ENCODE data around the gene ASTN2.
A peak's percentile ranks its signal among the peaks of the same experiment; 100 is the strongest.

Gene ASTN2

DNA sequence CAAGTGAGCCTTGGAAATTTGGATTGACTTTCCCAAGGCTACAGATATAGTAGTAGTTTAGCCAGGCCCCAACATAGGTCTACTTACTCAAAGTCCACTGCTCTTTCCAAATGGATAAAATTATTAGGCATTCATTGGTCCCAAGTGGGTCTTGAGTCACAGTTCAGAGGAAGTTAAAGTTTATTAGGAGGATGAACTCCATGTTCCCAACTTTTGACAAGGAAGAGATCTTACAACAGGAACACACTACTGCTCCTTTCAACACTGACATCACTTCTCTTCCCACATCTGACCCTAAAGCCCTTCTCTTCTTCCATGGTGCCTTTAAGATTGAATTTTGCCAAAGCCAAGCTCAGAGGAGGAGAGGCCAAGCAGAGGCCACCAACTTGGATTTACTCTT is 962.2 kb downstream of the ASTN2 start:
- Histone ChIP-seq H2BK120ac (ENCODE audit: low read depth, low read length) (no peak overlapping the region), H2AFZ (ENCODE audit: low read length) (no peak overlapping the region), H3K36me3 (replicated peaks in 1 of 2; ENCODE audit: control insufficient read depth in 2 of 2, insufficient read depth in 2 of 2, low read length in 2 of 2) (no peaks in the 10 kb centered on the region), H3K9me3 (replicated peaks in 1 of 2; ENCODE audit: control insufficient read depth in 2 of 2, insufficient read depth in 1 of 2, low read depth in 1 of 2, low read length in 2 of 2) (peaks cover 0 to 10% of the 10 kb centered on the region in 2 donors), H3K4me1 (ENCODE audit: control insufficient read depth in 2 of 2, insufficient read depth in 1 of 2, low read depth in 1 of 2, low read length in 2 of 2) (peaks cover 2 to 9% of the 10 kb centered on the region in 2 donors), H3K14ac (ENCODE audit: low read length) (no peak overlapping the region), H3K4ac (ENCODE audit: low read length) (no peak overlapping the region), H3K4me2 (ENCODE audit: insufficient read depth, low read length, poor library complexity, severe bottlenecking) (no peak overlapping the region), H2BK12ac (ENCODE audit: low read length) (no peak overlapping the region), H3K9ac (ENCODE audit: low read depth, low read length, poor library complexity) (no peak overlapping the region), H2AK5ac (ENCODE audit: low read depth, low read length) (no peak overlapping the region), H3K27ac (replicated peaks; ENCODE audit: low read length) (no peak overlapping the region), H3K4me3 (ENCODE audit: low read length in 2 of 2) (no peak overlapping the region), H3K18ac (ENCODE audit: low read length) (no peak overlapping the region), H3K23ac (ENCODE audit: low read depth, low read length, poor library complexity) (no peak overlapping the region), H4K91ac (ENCODE audit: low read depth, low read length, poor library complexity) (no peak overlapping the region), H2BK5ac (ENCODE audit: low read length) (no peak overlapping the region), H2BK15ac (ENCODE audit: low read length) (no peak overlapping the region), H3K27me3 (ENCODE audit: control insufficient read depth in 3 of 3, insufficient read depth in 3 of 3, low read depth in 1 of 3, low read length in 3 of 3) (no peaks in the 10 kb centered on the region), H4K8ac (ENCODE audit: low read depth, low read length) (no peak overlapping the region), H3K79me1 (ENCODE audit: low read depth, low read length) (no peaks in the 10 kb centered on the region)
- DNase-seq (ENCODE audit: low spot score) = no peak

DNA sequence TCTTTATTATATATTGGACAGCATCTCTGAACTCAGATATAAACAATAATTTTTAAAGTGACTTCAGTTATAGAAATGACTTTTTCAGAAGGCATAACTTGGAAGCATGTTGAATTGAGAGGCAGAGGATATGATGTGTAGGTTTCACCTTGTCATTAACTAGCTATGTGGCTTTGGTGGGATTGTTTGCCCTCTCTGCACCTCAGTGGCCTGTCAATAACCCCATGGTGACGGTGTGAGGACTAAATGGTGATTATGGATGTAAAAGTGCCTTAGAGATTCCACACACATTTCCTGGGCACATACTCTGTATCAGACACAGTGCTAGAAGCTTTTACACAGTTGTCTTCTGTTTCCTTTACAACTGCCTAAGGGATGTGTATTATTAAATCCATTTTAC is 962.6 kb downstream of the ASTN2 start:
- Histone ChIP-seq H3K27ac (replicated peaks; ENCODE audit: low read length) (no peak overlapping the region), H2AK5ac (ENCODE audit: low read depth, low read length) (no peak overlapping the region), H4K8ac (ENCODE audit: low read depth, low read length) (no peak overlapping the region), H2BK120ac (ENCODE audit: low read depth, low read length) (no peak overlapping the region), H3K4ac (ENCODE audit: low read length) (no peak overlapping the region), H2BK12ac (ENCODE audit: low read length) (no peak overlapping the region), H2BK5ac (ENCODE audit: low read length) (no peak overlapping the region), H2BK15ac (ENCODE audit: low read length) (no peak overlapping the region), H4K91ac (ENCODE audit: low read depth, low read length, poor library complexity) (no peak overlapping the region), H3K36me3 (replicated peaks in 1 of 2; ENCODE audit: control insufficient read depth in 2 of 2, insufficient read depth in 2 of 2, low read length in 2 of 2) (no peaks in the 10 kb centered on the region), H3K27me3 (ENCODE audit: control insufficient read depth in 3 of 3, insufficient read depth in 3 of 3, low read depth in 1 of 3, low read length in 3 of 3) (no peaks in the 10 kb centered on the region), H2AFZ (ENCODE audit: low read length) (no peak overlapping the region), H3K4me2 (ENCODE audit: insufficient read depth, low read length, poor library complexity, severe bottlenecking) (no peak overlapping the region), H3K9ac (ENCODE audit: low read depth, low read length, poor library complexity) (no peak overlapping the region), H3K9me3 (replicated peaks in 1 of 2; ENCODE audit: control insufficient read depth in 2 of 2, insufficient read depth in 1 of 2, low read depth in 1 of 2, low read length in 2 of 2) (peaks cover 0 to 10% of the 10 kb centered on the region in 2 donors), H3K23ac (ENCODE audit: low read depth, low read length, poor library complexity) (no peak overlapping the region), H3K79me1 (ENCODE audit: low read depth, low read length) (no peaks in the 10 kb centered on the region), H3K14ac (ENCODE audit: low read length) (no peak overlapping the region), H3K4me3 (ENCODE audit: low read length in 2 of 2) (no peak overlapping the region), H3K4me1 (ENCODE audit: control insufficient read depth in 2 of 2, insufficient read depth in 1 of 2, low read depth in 1 of 2, low read length in 2 of 2) (peaks cover 2 to 9% of the 10 kb centered on the region in 2 donors), H3K18ac (ENCODE audit: low read length) (no peak overlapping the region)
- no peak for DNase-seq (ENCODE audit: low spot score)
- WGBS, 2 donors (ENCODE audit: extremely low coverage in 2 of 2, insufficient read length in 2 of 2, insufficient replicate concordance in 1 of 2) = no CpG with 5 or more reads among the region's 1 CpG

DNA sequence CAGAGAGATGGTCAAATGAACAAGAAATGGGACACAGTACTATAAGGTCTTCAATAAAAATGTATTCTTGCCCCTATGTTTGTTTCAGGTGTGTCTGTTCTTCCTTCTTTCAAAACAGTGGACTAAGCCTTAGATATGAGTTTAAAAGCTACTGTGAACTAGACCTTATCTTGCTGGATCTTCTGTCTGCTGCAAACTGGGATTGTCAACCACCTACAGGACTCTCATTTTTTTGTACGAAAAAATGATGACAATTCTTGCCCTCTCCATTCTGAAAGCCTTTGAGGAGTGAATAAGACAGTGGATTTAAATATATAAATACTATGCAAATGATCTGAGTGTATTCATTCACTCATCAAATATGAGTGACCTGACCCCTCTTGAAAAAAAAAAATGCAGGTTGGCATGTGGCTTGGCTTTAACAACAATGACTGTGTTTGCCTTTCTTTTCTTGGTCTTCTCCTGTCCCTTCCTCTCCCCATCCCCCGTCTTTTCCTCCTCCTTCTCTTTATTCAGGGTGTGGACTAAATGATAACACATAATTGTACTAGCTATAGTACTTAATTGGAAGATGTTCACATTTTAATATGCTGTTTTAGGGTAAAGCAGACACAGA is 963.2 kb downstream of the ASTN2 start:
- H3K9ac ChIP-seq (ENCODE audit: low read depth, low read length, poor library complexity) = no peak overlapping the region
- no peak overlapping the region for H4K8ac ChIP-seq (ENCODE audit: low read depth, low read length)
- WGBS, 2 donors (ENCODE audit: extremely low coverage in 2 of 2, insufficient read length in 2 of 2, insufficient replicate concordance in 1 of 2) = no CpG with 5 or more reads among the region's 2 CpGs
- no peak overlapping the region for H3K18ac ChIP-seq (ENCODE audit: low read length)
- H2AK5ac ChIP-seq (ENCODE audit: low read depth, low read length) = no peak overlapping the region
- no peaks in the 10 kb centered on the region for H3K27me3 ChIP-seq (ENCODE audit: control insufficient read depth in 3 of 3, insufficient read depth in 3 of 3, low read depth in 1 of 3, low read length in 3 of 3)
- H3K9me3 ChIP-seq (replicated peaks in 1 of 2; ENCODE audit: control insufficient read depth in 2 of 2, insufficient read depth in 1 of 2, low read depth in 1 of 2, low read length in 2 of 2) = peaks cover 0 to 7% of the 10 kb centered on the region in 2 donors
- no peak overlapping the region for H2BK15ac ChIP-seq (ENCODE audit: low read length)
- no peak overlapping the region for H3K4me3 ChIP-seq (ENCODE audit: low read length in 2 of 2)
- H4K91ac ChIP-seq (ENCODE audit: low read depth, low read length, poor library complexity) = no peak overlapping the region
- DNase-seq (ENCODE audit: low spot score) = no peak
- H2BK12ac ChIP-seq (ENCODE audit: low read length) = no peak overlapping the region
- H3K79me1 ChIP-seq (ENCODE audit: low read depth, low read length) = no peaks in the 10 kb centered on the region
- H2BK5ac ChIP-seq (ENCODE audit: low read length) = no peak overlapping the region
- no peak overlapping the region for H2AFZ ChIP-seq (ENCODE audit: low read length)
- no peak overlapping the region for H3K4ac ChIP-seq (ENCODE audit: low read length)
- no peak overlapping the region for H3K23ac ChIP-seq (ENCODE audit: low read depth, low read length, poor library complexity)
- no peak overlapping the region for H2BK120ac ChIP-seq (ENCODE audit: low read depth, low read length)
- no peak overlapping the region for H3K27ac ChIP-seq (replicated peaks; ENCODE audit: low read length)
- no peaks in the 10 kb centered on the region for H3K36me3 ChIP-seq (replicated peaks in 1 of 2; ENCODE audit: control insufficient read depth in 2 of 2, insufficient read depth in 2 of 2, low read length in 2 of 2)
- no peak overlapping the region for H3K4me2 ChIP-seq (ENCODE audit: insufficient read depth, low read length, poor library complexity, severe bottlenecking)
- no peak overlapping the region for H3K14ac ChIP-seq (ENCODE audit: low read length)
- peaks cover 2 to 9% of the 10 kb centered on the region in 2 donors for H3K4me1 ChIP-seq (ENCODE audit: control insufficient read depth in 2 of 2, insufficient read depth in 1 of 2, low read depth in 1 of 2, low read length in 2 of 2)

GRCh38 chr9:116450378-116451139 is 964.3 kb downstream of the ASTN2 start:
- no CpG with 5 or more reads among the region's 3 CpGs for WGBS, 2 donors (ENCODE audit: extremely low coverage in 2 of 2, insufficient read length in 2 of 2, insufficient replicate concordance in 1 of 2)
- no peak overlapping the region for H4K8ac ChIP-seq (ENCODE audit: low read depth, low read length)

More at GRCh38 chr9:116450378-116451139, 964.3 kb downstream of the ASTN2 start:
- DNase-seq (ENCODE audit: low spot score) = no peak
- Histone ChIP-seq H2AK5ac (ENCODE audit: low read depth, low read length) (no peak overlapping the region), H3K79me1 (ENCODE audit: low read depth, low read length) (no peaks in the 10 kb centered on the region), H3K27ac (replicated peaks; ENCODE audit: low read length) (no peak overlapping the region), H3K14ac (ENCODE audit: low read length) (no peak overlapping the region), H3K23ac (ENCODE audit: low read depth, low read length, poor library complexity) (no peak overlapping the region), H4K91ac (ENCODE audit: low read depth, low read length, poor library complexity) (no peak overlapping the region), H2BK5ac (ENCODE audit: low read length) (no peak overlapping the region), H3K27me3 (ENCODE audit: control insufficient read depth in 3 of 3, insufficient read depth in 3 of 3, low read depth in 1 of 3, low read length in 3 of 3) (no peaks in the 10 kb centered on the region), H3K4me1 (ENCODE audit: control insufficient read depth in 2 of 2, insufficient read depth in 1 of 2, low read depth in 1 of 2, low read length in 2 of 2) (peaks cover 2 to 9% of the 10 kb centered on the region in 2 donors), H2AFZ (ENCODE audit: low read length) (no peak overlapping the region), H3K4ac (ENCODE audit: low read length) (no peak overlapping the region), H2BK12ac (ENCODE audit: low read length) (no peak overlapping the region), H3K18ac (ENCODE audit: low read length) (peak overlapping the region; percentile 23), H3K9me3 (replicated peaks in 1 of 2; ENCODE audit: control insufficient read depth in 2 of 2, insufficient read depth in 1 of 2, low read depth in 1 of 2, low read length in 2 of 2) (no peaks in the 10 kb centered on the region), H3K4me2 (ENCODE audit: insufficient read depth, low read length, poor library complexity, severe bottlenecking) (no peak overlapping the region), H2BK120ac (ENCODE audit: low read depth, low read length) (no peak overlapping the region), H2BK15ac (ENCODE audit: low read length) (no peak overlapping the region), H3K4me3 (ENCODE audit: low read length in 2 of 2) (no peak overlapping the region), H3K9ac (ENCODE audit: low read depth, low read length, poor library complexity) (no peak overlapping the region), H3K36me3 (replicated peaks in 1 of 2; ENCODE audit: control insufficient read depth in 2 of 2, insufficient read depth in 2 of 2, low read length in 2 of 2) (no peaks in the 10 kb centered on the region)
